B cell (primary cell): Measurements from ENCODE around the gene NPAS1. TPM values are rescaled to one million over a fixed set of nuclear protein-coding genes. Genes with fewer than 3 reads are reported as not detected.

Experiments used
- ATAC-seq: fragments of 200-7000 bp; cut with Tn5 transposase; one replicate; pipeline ENCODE4 v1.10.0; 2021; ENCODE audit warnings: low read depth, mild to moderate bottlenecking, moderate number of reproducible peaks, moderate library complexity
- CTCF ChIA-PET: fragments of 350-600 bp; sonication (Branson Sonifier 250); formaldehyde crosslinking; loops from one replicate; lab custom pipeline; 2021; ENCODE audit warnings: antibody characterized with exemption, inconsistent platforms; lab: Charles Lee
- POLR2A ChIA-PET: fragments of 350-600 bp; sonication (Branson Sonifier 250); formaldehyde crosslinking; loops from one replicate; lab custom pipeline; 2021; ENCODE audit warnings: antibody characterized with exemption; lab: Charles Lee
- DNase-seq: peaks from one replicate; pipeline ENCODE4 v3.0.0; 2013
- H2AFZ ChIP-seq: 2 replicates; pipeline ENCODE4 v1.6.1; 2012; ENCODE audit warnings: mild to moderate bottlenecking, low read depth, low read length; ENCODE audit not compliant: insufficient read depth, poor library complexity, severe bottlenecking
- H3K27ac ChIP-seq, 2 donors: 1 replicate in 1 of 2; 2 replicates in 1 of 2; pipeline ENCODE4 v1.5.1; 2012 to 2013; ENCODE audit warnings: low read length in 2 of 2, mild to moderate bottlenecking in 2 of 2, moderate library complexity in 1 of 2
- H3K27me3 ChIP-seq, 4 experiments: fragments of 200-600 bp in 1 of 4; sonication (generic) in 1 of 4; replicated peaks in 1 of 4; 1 replicate in 2 of 4; 2 replicates in 2 of 4; pipeline versions ENCODE4 v1.6.1 to v1.7.0; 2013 to 2016; ENCODE audit warnings: low read length in 3 of 4, mild to moderate bottlenecking in 2 of 4, mixed read lengths in 1 of 4, moderate library complexity in 1 of 4; ENCODE audit not compliant: insufficient read depth in 4 of 4, control insufficient read depth in 3 of 4; ENCODE audit errors: control extremely low read depth in 1 of 4
- H3K36me3 ChIP-seq, 2 experiments: replicated peaks in 1 of 2; 1 replicate in 1 of 2; 2 replicates in 1 of 2; pipeline versions ENCODE4 v1.6.1 to v1.7.1; 2013; ENCODE audit warnings: low read length in 1 of 2; ENCODE audit not compliant: insufficient read depth in 2 of 2, control insufficient read depth in 1 of 2; ENCODE audit errors: control extremely low read depth in 1 of 2, extremely low read depth in 1 of 2
- H3K4me1 ChIP-seq, 2 donors: fragments of 200-600 bp in 1 of 2; sonication (generic) in 1 of 2; 1 replicate in 1 of 2; 2 replicates in 1 of 2; pipeline versions ENCODE4 v1.5.1 to v1.6.1; 2013 to 2017; ENCODE audit warnings: low read length in 2 of 2; ENCODE audit not compliant: control insufficient read depth in 2 of 2, insufficient read depth in 2 of 2
- H3K4me2 ChIP-seq: replicated peaks from 2 replicates; pipeline ENCODE3; 2012; ENCODE audit warnings: mild to moderate bottlenecking, low read depth, low read length; ENCODE audit not compliant: poor library complexity, severe bottlenecking
- H3K4me3 ChIP-seq, 5 experiments: fragments of 200-600 bp in 1 of 5; sonication (generic) in 1 of 5; 1 replicate in 3 of 5; 2 replicates in 2 of 5; pipeline versions ENCODE4 v1.5.1 to v1.7.0; 2011 to 2016; ENCODE audit warnings: low read length in 4 of 5, mild to moderate bottlenecking in 4 of 5, low read depth in 2 of 5, control low read depth in 1 of 5, moderate library complexity in 1 of 5; ENCODE audit not compliant: insufficient read depth in 1 of 5; ENCODE audit errors: control extremely low read depth in 1 of 5, extremely low read depth in 1 of 5
- H3K79me2 ChIP-seq: fragments of 200-600 bp; sonication (generic); one replicate; pipeline ENCODE4 v1.6.0; 2016; ENCODE audit warnings: low read length; ENCODE audit not compliant: control insufficient read depth, insufficient read depth
- H3K9ac ChIP-seq: fragments of 200-600 bp; sonication (generic); 2 replicates; pipeline ENCODE4 v1.6.1; 2017; ENCODE audit warnings: mild to moderate bottlenecking, low read length, moderate library complexity
- H3K9me3 ChIP-seq, 3 donors: one replicate each; pipeline versions ENCODE4 v1.6.1 to v1.7.1; 2013; ENCODE audit warnings: low read length in 2 of 3; ENCODE audit not compliant: control insufficient read depth in 2 of 3, insufficient read depth in 1 of 3; ENCODE audit errors: control extremely low read depth in 1 of 3
- H4K20me1 ChIP-seq: 2 replicates; pipeline ENCODE4 v1.6.0; 2012; ENCODE audit warnings: mild to moderate bottlenecking, low read length; ENCODE audit not compliant: insufficient read depth, control insufficient read depth, poor library complexity, severe bottlenecking
- H3K27ac Mint-ChIP-seq: one replicate; pipeline ENCODE4 v1.8.0; 2021; ENCODE audit warnings: mixed read lengths
- H3K27me3 Mint-ChIP-seq: one replicate; pipeline ENCODE4 v1.8.0; 2021; ENCODE audit warnings: mixed read lengths
- H3K4me1 Mint-ChIP-seq: one replicate; pipeline ENCODE4 v1.8.0; 2021; ENCODE audit warnings: mixed read lengths
- H3K4me3 Mint-ChIP-seq: one replicate; pipeline ENCODE4 v1.8.0; 2021; ENCODE audit warnings: mixed read lengths
- H3K9me3 Mint-ChIP-seq: one replicate; pipeline ENCODE4 v1.8.0; 2022; ENCODE audit warnings: mixed read lengths; ENCODE audit not compliant: insufficient read depth
- EZH2 ChIP-seq: IDR thresholded peaks from 2 replicates; pipeline ENCODE4 v1.6.1; 2012; ENCODE audit warnings: borderline replicate concordance, low read depth, mild to moderate bottlenecking, moderate library complexity, low read length; ENCODE audit not compliant: insufficient read depth, poor library complexity, severe bottlenecking
- WGBS: methylation state at CpG from one replicate; pipeline ENCODE4 v1.1.5; 2013; ENCODE audit warnings: missing lambda C conversion rate; ENCODE audit not compliant: insufficient coverage; 5-methylcytosine and 5-hydroxymethylcytosine counted together
- intact Hi-C: fragments of 100-400 bp; cut with micrococcal nuclease; formaldehyde crosslinking; loops from one replicate; pipeline ENCODE4 v1.10.0; 2022
- polyA plus RNA-seq: library from polyadenylated mRNA; depleted of rRNA; stranded (reverse); fragments of >200 nt; gene quantifications from 2 replicates; pipeline ENCODE4 v1.2.3, GENCODE V29; 2012
- total RNA-seq, 2 donors: library from RNA; stranded (reverse); fragments of 120-200 nt in 1 of 2; gene quantifications; 1 replicate in 1 of 2; 2 replicates in 1 of 2; pipeline versions ENCODE4 v1.2.3 to v1.2.4, GENCODE V29; 2013 to 2022
- TF ChIP-seq, protein P1 (sequence below): fragments of 200-600 bp; IDR thresholded peaks from one replicate; pipeline ENCODE4 v1.8.0; 2022; ENCODE audit warnings: antibody characterized with exemption, mild to moderate bottlenecking

Gene NPAS1
- total and polyA plus RNA-seq, 2 donors (not counting 1 experiment from before 2014, with no cell fraction given): 1.1 to 1.7 TPM

GRCh38 chr19:47044946-47045866 is 25.6 kb downstream of the NPAS1 start:
- 96% methylated on average over 53 of the region's 56 CpGs for WGBS
- POLR2A ChIA-PET: no interaction called here

More at GRCh38 chr19:47044946-47045866, 25.6 kb downstream of the NPAS1 start:
- H3K4me1 Mint-ChIP-seq: peaks cover 11% of the 10 kb centered on the region
- H3K4me3 ChIP-seq: no peak overlapping the region
- ATAC-seq (no peak), DNase-seq (no peak)
- H3K9ac ChIP-seq: no peak overlapping the region
- intact Hi-C loops: loop anchor here (5.0 kb wide), 1 partner anchor 443 kb away; the partner anchor contains the start of gene CALM3
- H3K27me3 Mint-ChIP-seq: no peaks in the 10 kb centered on the region
- H2AFZ ChIP-seq: no peak overlapping the region
- no peak overlapping the region for H3K27ac Mint-ChIP-seq
- H4K20me1 ChIP-seq: peaks cover 7% of the 10 kb centered on the region
- no peaks in the 10 kb centered on the region for H3K9me3 Mint-ChIP-seq
- no peaks in the 10 kb centered on the region for H3K9me3 ChIP-seq
- peaks cover 6 to 17% of the 10 kb centered on the region in 2 donors for H3K4me1 ChIP-seq
- H3K36me3 ChIP-seq: peaks cover 0 to 7% of the 10 kb centered on the region in 2 experiments
- no peak overlapping the region for H3K27ac ChIP-seq
- H3K27me3 ChIP-seq: no peaks in the 10 kb centered on the region
- no peak overlapping the region for H3K4me2 ChIP-seq
- peaks cover 20% of the 10 kb centered on the region for H3K79me2 ChIP-seq
- TF ChIP-seq, protein P1, sequence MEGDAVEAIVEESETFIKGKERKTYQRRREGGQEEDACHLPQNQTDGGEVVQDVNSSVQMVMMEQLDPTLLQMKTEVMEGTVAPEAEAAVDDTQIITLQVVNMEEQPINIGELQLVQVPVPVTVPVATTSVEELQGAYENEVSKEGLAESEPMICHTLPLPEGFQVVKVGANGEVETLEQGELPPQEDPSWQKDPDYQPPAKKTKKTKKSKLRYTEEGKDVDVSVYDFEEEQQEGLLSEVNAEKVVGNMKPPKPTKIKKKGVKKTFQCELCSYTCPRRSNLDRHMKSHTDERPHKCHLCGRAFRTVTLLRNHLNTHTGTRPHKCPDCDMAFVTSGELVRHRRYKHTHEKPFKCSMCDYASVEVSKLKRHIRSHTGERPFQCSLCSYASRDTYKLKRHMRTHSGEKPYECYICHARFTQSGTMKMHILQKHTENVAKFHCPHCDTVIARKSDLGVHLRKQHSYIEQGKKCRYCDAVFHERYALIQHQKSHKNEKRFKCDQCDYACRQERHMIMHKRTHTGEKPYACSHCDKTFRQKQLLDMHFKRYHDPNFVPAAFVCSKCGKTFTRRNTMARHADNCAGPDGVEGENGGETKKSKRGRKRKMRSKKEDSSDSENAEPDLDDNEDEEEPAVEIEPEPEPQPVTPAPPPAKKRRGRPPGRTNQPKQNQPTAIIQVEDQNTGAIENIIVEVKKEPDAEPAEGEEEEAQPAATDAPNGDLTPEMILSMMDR: no peak
- no peak for TF ChIP-seq EZH2
- no peak overlapping the region for H3K4me3 Mint-ChIP-seq
- CTCF ChIA-PET: interaction anchor here (0.6 kb wide), 1 partner anchor 79 kb away, joined by 4 read pairs; no protein-coding TSS in a partner anchor
